Measurements from ENCODE around the gene PIP5K1C. TPM values are rescaled to one million over a fixed set of nuclear protein-coding genes. Genes with fewer than 3 reads are reported as not detected.

Gene PIP5K1C
- total RNA-seq, 1 donor from 2014 or later = 42.0 TPM

DNA sequence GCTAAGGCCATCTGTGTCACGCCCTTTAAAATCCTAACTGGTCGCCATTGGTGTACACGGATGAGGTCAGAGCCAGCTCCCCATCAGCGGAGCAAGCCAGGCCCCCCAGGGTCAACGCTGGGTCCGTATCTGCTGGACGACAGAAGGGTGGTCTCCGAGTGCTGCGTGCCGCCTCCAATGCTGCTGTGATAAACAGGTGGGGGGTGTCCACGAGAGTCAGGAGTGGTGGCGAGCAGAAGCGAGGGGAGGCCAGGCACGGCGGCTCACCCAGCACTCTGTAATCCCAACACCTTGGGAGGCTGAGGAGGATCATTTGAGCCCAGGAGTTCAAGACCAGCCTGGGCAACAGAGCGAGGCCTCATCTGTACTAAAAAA is 42.9 kb downstream of the PIP5K1C start:
- Histone ChIP-seq H4K20me1 (ENCODE audit: insufficient read depth, low read length) (peaks cover 5% of the 10 kb centered on the region), H3K27ac (ENCODE audit: low read depth, low read length) (no peak overlapping the region), H3K36me3 (ENCODE audit: insufficient read depth, low read length) (no peaks in the 10 kb centered on the region), H3K79me2 (ENCODE audit: insufficient read depth, low read length) (no peaks in the 10 kb centered on the region), H3K27me3 (ENCODE audit: insufficient read depth, low read length) (no peaks in the 10 kb centered on the region), H3K4me1 (ENCODE audit: insufficient read depth, low read length) (peaks cover 14% of the 10 kb centered on the region), H3K9me3 (ENCODE audit: insufficient read depth, low read depth, low read length) (peaks cover 3% of the 10 kb centered on the region), H3K4me3 (ENCODE audit: insufficient read depth, low read depth, low read length) (no peak overlapping the region), H3K9ac (ENCODE audit: low read length) (no peak overlapping the region), H2AFZ (ENCODE audit: low read depth, low read length) (no peak overlapping the region), H3K4me2 (ENCODE audit: low read length) (no peak overlapping the region)
- H3K4me1 Mint-ChIP-seq (ENCODE audit: low read depth, unreplicated experiment) = no peaks in the 10 kb centered on the region
- H3K36me3 Mint-ChIP-seq (ENCODE audit: low read depth, unreplicated experiment) = peaks cover 20% of the 10 kb centered on the region
- TF ChIP-seq EZH2 (IDR thresholded peaks at IDR 0.05; ENCODE audit: insufficient read depth, low read length) (no peak), CTCF (IDR thresholded peaks at IDR 0.05; ENCODE audit: insufficient read depth, low read depth, low read length) (no peak)
- no peaks in the 10 kb centered on the region for H3K27me3 Mint-ChIP-seq (ENCODE audit: low read depth, unreplicated experiment)
- H3K27ac Mint-ChIP-seq (ENCODE audit: unreplicated experiment) = no peak overlapping the region
- H3K4me3 Mint-ChIP-seq (ENCODE audit: unreplicated experiment) = peak overlapping the region; percentile 27
- no peaks in the 10 kb centered on the region for H3K9me3 Mint-ChIP-seq (ENCODE audit: unreplicated experiment)
- DNase-seq (ENCODE audit: low read depth) (no peak), FAIRE-seq (no peak)

DNA sequence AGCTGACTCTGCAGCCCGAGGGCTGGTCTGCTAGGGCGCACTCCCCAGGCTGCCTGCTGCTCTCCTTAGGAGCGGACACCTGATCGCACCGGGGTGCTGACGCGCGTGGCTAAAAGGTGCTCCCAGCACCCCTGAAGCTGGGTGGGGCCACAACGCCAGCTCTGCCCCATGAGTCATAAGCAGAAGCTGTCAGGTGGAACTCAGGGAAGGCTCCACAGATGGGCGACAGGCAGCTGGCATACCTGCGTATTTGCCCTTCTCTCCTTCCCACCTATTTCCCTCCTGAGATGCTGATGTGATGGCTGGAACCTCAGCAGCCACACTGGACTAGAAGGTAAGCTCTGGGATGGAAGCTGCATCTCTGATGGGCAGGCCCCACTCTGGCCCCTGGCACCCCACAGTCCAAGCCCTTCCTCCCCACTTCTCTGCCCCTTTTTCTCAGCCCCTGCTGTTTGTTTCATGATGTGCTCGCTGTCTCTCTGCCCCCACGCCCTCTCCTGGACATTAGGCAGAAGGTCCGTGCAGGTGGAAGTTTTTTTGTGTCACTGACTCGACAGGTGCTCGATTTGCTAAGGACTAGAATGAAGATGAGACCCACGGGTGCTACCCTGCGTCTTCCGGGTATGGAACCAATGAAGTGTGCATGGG is 43.4 kb downstream of the PIP5K1C start:
- no peak overlapping the region for H3K27ac Mint-ChIP-seq (ENCODE audit: unreplicated experiment)
- Histone ChIP-seq H3K4me3 (ENCODE audit: insufficient read depth, low read depth, low read length) (no peak overlapping the region), H2AFZ (ENCODE audit: low read depth, low read length) (no peak overlapping the region), H3K4me1 (ENCODE audit: insufficient read depth, low read length) (peaks cover 14% of the 10 kb centered on the region), H3K9me3 (ENCODE audit: insufficient read depth, low read depth, low read length) (peaks cover 3% of the 10 kb centered on the region), H3K27me3 (ENCODE audit: insufficient read depth, low read length) (no peaks in the 10 kb centered on the region), H4K20me1 (ENCODE audit: insufficient read depth, low read length) (peaks cover 5% of the 10 kb centered on the region), H3K4me2 (ENCODE audit: low read length) (no peak overlapping the region), H3K79me2 (ENCODE audit: insufficient read depth, low read length) (no peaks in the 10 kb centered on the region), H3K9ac (ENCODE audit: low read length) (no peak overlapping the region), H3K36me3 (ENCODE audit: insufficient read depth, low read length) (no peaks in the 10 kb centered on the region), H3K27ac (ENCODE audit: low read depth, low read length) (no peak overlapping the region)
- no peaks in the 10 kb centered on the region for H3K27me3 Mint-ChIP-seq (ENCODE audit: low read depth, unreplicated experiment)
- no peaks in the 10 kb centered on the region for H3K4me1 Mint-ChIP-seq (ENCODE audit: low read depth, unreplicated experiment)
- DNase-seq (ENCODE audit: low read depth) (no peak), FAIRE-seq (no peak)
- no peak for TF ChIP-seq CTCF (IDR thresholded peaks at IDR 0.05; ENCODE audit: insufficient read depth, low read depth, low read length)
- TF ChIP-seq EZH2 (IDR thresholded peaks at IDR 0.05; ENCODE audit: insufficient read depth, low read length) = no peak
- H3K4me3 Mint-ChIP-seq (ENCODE audit: unreplicated experiment) = no peak overlapping the region
- H3K9me3 Mint-ChIP-seq (ENCODE audit: unreplicated experiment) = no peaks in the 10 kb centered on the region
- H3K36me3 Mint-ChIP-seq (ENCODE audit: low read depth, unreplicated experiment) = peaks cover 20% of the 10 kb centered on the region

- Histone ChIP-seq H3K27ac (ENCODE audit: low read depth, low read length) (peak overlapping the region; percentile 91), H3K79me2 (ENCODE audit: insufficient read depth, low read length) (no peaks in the 10 kb centered on the region), H4K20me1 (ENCODE audit: insufficient read depth, low read length) (peaks cover 5% of the 10 kb centered on the region), H3K36me3 (ENCODE audit: insufficient read depth, low read length) (no peaks in the 10 kb centered on the region), H3K4me2 (ENCODE audit: low read length) (peak overlapping the region; percentile 65), H3K27me3 (ENCODE audit: insufficient read depth, low read length) (no peaks in the 10 kb centered on the region), H3K4me1 (ENCODE audit: insufficient read depth, low read length) (peaks cover 14% of the 10 kb centered on the region), H3K4me3 (ENCODE audit: insufficient read depth, low read depth, low read length) (no peak overlapping the region), H3K9me3 (ENCODE audit: insufficient read depth, low read depth, low read length) (peaks cover 3% of the 10 kb centered on the region), H3K9ac (ENCODE audit: low read length) (peak overlapping the region; percentile 43), H2AFZ (ENCODE audit: low read depth, low read length) (peak overlapping the region; percentile 9)
- DNase-seq (ENCODE audit: low read depth) (peak; percentile 20), FAIRE-seq (no peak)
- H3K9me3 Mint-ChIP-seq (ENCODE audit: unreplicated experiment) = no peaks in the 10 kb centered on the region
- peaks cover 20% of the 10 kb centered on the region for H3K36me3 Mint-ChIP-seq (ENCODE audit: low read depth, unreplicated experiment)
- no peaks in the 10 kb centered on the region for H3K4me1 Mint-ChIP-seq (ENCODE audit: low read depth, unreplicated experiment)
- no peaks in the 10 kb centered on the region for H3K27me3 Mint-ChIP-seq (ENCODE audit: low read depth, unreplicated experiment)
- no peak overlapping the region for H3K4me3 Mint-ChIP-seq (ENCODE audit: unreplicated experiment)
- no peak for TF ChIP-seq CTCF (IDR thresholded peaks at IDR 0.05; ENCODE audit: insufficient read depth, low read depth, low read length)
- TF ChIP-seq EZH2 (IDR thresholded peaks at IDR 0.05; ENCODE audit: insufficient read depth, low read length) = no peak
- no peak overlapping the region for H3K27ac Mint-ChIP-seq (ENCODE audit: unreplicated experiment)
Measured at GRCh38 chr19:3656073-3656746, 44.1 kb downstream of the PIP5K1C start.

Data from astrocyte (in vitro differentiated cells and primary cell).